Liver (tissue), 9 donors: ENCODE measurements around the gene KCNA1. TPM values are rescaled to one million over a fixed set of nuclear protein-coding genes. Genes with fewer than 3 reads are reported as not detected.

Experiments used
- DNase-seq: peaks from one replicate; pipeline ENCODE4 v3.0.0-alpha.2; 2017; ENCODE audit warnings: low spot score
- H3K27ac ChIP-seq, 2 donors: one replicate each; pipeline ENCODE4 v1.7.0; 2013; ENCODE audit warnings: inconsistent platforms in 2 of 2, low read length in 2 of 2, control low read depth in 1 of 2, low read depth in 1 of 2, mild to moderate bottlenecking in 1 of 2
- H3K27me3 ChIP-seq, 4 donors: one replicate each; pipeline versions ENCODE4 v1.6.1 to v1.7.0; 2013; ENCODE audit warnings: low read length in 3 of 4, inconsistent platforms in 1 of 4, mild to moderate bottlenecking in 1 of 4, moderate library complexity in 1 of 4; ENCODE audit not compliant: control insufficient read depth in 4 of 4, insufficient read depth in 4 of 4
- H3K36me3 ChIP-seq, 4 donors: one replicate each; pipeline versions ENCODE4 v1.6.1 to v1.7.0; 2013; ENCODE audit warnings: low read length in 3 of 4, mild to moderate bottlenecking in 3 of 4, low read depth in 1 of 4, moderate library complexity in 1 of 4; ENCODE audit not compliant: control insufficient read depth in 4 of 4, insufficient read depth in 3 of 4
- H3K4me1 ChIP-seq, 4 donors: one replicate each; pipeline versions ENCODE4 v1.6.1 to v1.7.0; 2013; ENCODE audit warnings: low read length in 3 of 4, mild to moderate bottlenecking in 3 of 4, moderate library complexity in 1 of 4; ENCODE audit not compliant: control insufficient read depth in 4 of 4, insufficient read depth in 4 of 4
- H3K4me3 ChIP-seq, 3 donors: one replicate each; pipeline versions ENCODE4 v1.6.1 to v1.7.0; 2013; ENCODE audit warnings: low read length in 3 of 3, control low read depth in 1 of 3, low read depth in 1 of 3, mild to moderate bottlenecking in 1 of 3
- H3K9ac ChIP-seq, 2 donors: one replicate each; pipeline ENCODE4 v1.7.0; 2013; ENCODE audit warnings: low read length in 2 of 2, mild to moderate bottlenecking in 2 of 2, moderate library complexity in 2 of 2, control low read depth in 1 of 2, low read depth in 1 of 2
- H3K9me3 ChIP-seq, 4 donors: one replicate each; pipeline versions ENCODE4 v1.6.1 to v1.7.0; 2013; ENCODE audit warnings: low read length in 3 of 4; ENCODE audit not compliant: control insufficient read depth in 4 of 4
- EGR1 ChIP-seq, 2 donors: IDR thresholded peaks; 2 replicates each; pipeline ENCODE4 v1.6.1; 2016 to 2018; ENCODE audit warnings: antibody characterized with exemption in 2 of 2, low read depth in 2 of 2
- FOXA1 ChIP-seq: IDR thresholded peaks from 2 replicates; pipeline ENCODE4 v1.6.1; 2016; ENCODE audit warnings: antibody characterized with exemption
- FOXA2 ChIP-seq: IDR thresholded peaks from 2 replicates; pipeline ENCODE4 v1.6.1; 2016; ENCODE audit warnings: antibody characterized with exemption
- GABPA ChIP-seq, 2 donors: IDR thresholded peaks in 1 of 2; conservative IDR thresholded peaks in 1 of 2; 2 replicates each; pipeline ENCODE4 v1.6.1; 2016; ENCODE audit warnings: antibody characterized with exemption in 2 of 2, mild to moderate bottlenecking in 1 of 2, moderate library complexity in 1 of 2
- HNF4A ChIP-seq, 2 donors: conservative IDR thresholded peaks; 2 replicates each; pipeline ENCODE4 v1.6.1; 2016; ENCODE audit warnings: antibody characterized with exemption in 2 of 2, mild to moderate bottlenecking in 2 of 2
- HNF4G ChIP-seq: IDR thresholded peaks from 2 replicates; pipeline ENCODE4 v1.6.1; 2016; ENCODE audit warnings: antibody characterized with exemption
- JUND ChIP-seq, 2 donors: IDR thresholded peaks; 2 replicates each; pipeline ENCODE4 v1.6.1; 2016; ENCODE audit warnings: antibody characterized with exemption in 2 of 2
- NR2F2 ChIP-seq: IDR thresholded peaks from 2 replicates; pipeline ENCODE4 v1.6.1; 2016; ENCODE audit warnings: antibody characterized with exemption
- RAD21 ChIP-seq, 2 donors: IDR thresholded peaks; 2 replicates each; pipeline ENCODE4 v1.6.1; 2016; ENCODE audit warnings: antibody characterized with exemption in 2 of 2, mild to moderate bottlenecking in 2 of 2
- TAF1 ChIP-seq: conservative IDR thresholded peaks from 2 replicates; pipeline ENCODE4 v1.6.1; 2016; ENCODE audit warnings: antibody characterized with exemption, mild to moderate bottlenecking
- YY1 ChIP-seq: IDR thresholded peaks from 2 replicates; pipeline ENCODE4 v1.6.1; 2016; ENCODE audit warnings: antibody characterized with exemption, mild to moderate bottlenecking
- WGBS: extraction: QIAGEN DNeasy Blood & Tissue Kit; methylation state at CpG from one replicate; pipeline ENCODE4 v1.1.7; 2013; 5-methylcytosine and 5-hydroxymethylcytosine counted together
- polyA plus RNA-seq, 2 donors: library from polyadenylated mRNA; stranded (reverse) in 1 of 2; unstranded in 1 of 2; fragments of 200-250 nt in 1 of 2; fragments of >200 nt in 1 of 2; fragmentation: Nextera tagmentation in 1 of 2; extraction: Ambion mirVana in 1 of 2; gene quantifications; one replicate each; pipeline versions ENCODE4 v1.2.1 to v1.2.3, GENCODE V29; 2013 to 2015
- total RNA-seq, 2 donors: library from RNA; depleted of rRNA; stranded (reverse); fragments of >200 nt; gene quantifications; one replicate each; pipeline ENCODE4 v1.2.3, GENCODE V29; 2014
- TF ChIP-seq, protein P1 (sequence below): fragments of 150-350 bp; IDR thresholded peaks from 2 replicates; pipeline ENCODE4 v1.5.1; 2017; ENCODE audit warnings: improper control_type of control experiment, low read depth, low read length; ENCODE audit not compliant: missing input control
- TF ChIP-seq, protein P2 (sequence below): IDR thresholded peaks from 2 replicates; pipeline ENCODE4 v1.6.1; 2016; ENCODE audit warnings: antibody characterized with exemption
- TF ChIP-seq, protein P3 (sequence below): IDR thresholded peaks from 2 replicates; pipeline ENCODE4 v1.6.1; 2016; ENCODE audit warnings: antibody characterized with exemption
- TF ChIP-seq, protein P4 (sequence below): IDR thresholded peaks from 2 replicates; pipeline ENCODE4 v1.6.1; 2016; ENCODE audit warnings: antibody characterized with exemption
- donor health status: healthy.
- donor health status: healthy.
- donor health status: healthy.
- donor health status: healthy.
- donor health status: healthy.

The KCNA1 gene
- total and polyA plus RNA-seq, 4 donors = not detected

DNA sequence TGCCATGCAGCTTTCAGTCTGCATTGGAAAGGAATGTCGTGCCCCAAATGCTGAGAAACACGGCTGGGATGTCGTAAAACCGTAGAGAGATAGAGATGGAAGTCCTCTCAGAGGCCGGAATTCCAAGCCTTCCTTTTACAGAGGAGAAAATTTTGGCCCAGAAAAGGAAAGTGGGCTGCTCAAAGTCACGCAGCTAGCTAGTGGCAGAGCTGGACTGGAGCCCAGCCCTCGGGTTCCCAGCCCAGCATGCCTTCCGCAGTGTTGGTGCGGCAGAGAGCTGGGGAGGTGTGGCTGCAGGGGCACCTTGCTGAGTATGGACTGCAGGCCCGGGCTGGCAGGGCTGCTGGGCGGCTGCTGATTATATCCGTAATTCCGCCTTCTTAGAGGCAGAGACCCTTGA, 50.3 kb downstream of the KCNA1 start (continued):
- TF ChIP-seq YY1 (no peak), HNF4G (no peak), JUND (IDR thresholded peaks at IDR 0.05) (no peak), HNF4A (conservative IDR thresholded peaks at IDR 0.05) (no peak), FOXA2 (no peak)

DNA sequence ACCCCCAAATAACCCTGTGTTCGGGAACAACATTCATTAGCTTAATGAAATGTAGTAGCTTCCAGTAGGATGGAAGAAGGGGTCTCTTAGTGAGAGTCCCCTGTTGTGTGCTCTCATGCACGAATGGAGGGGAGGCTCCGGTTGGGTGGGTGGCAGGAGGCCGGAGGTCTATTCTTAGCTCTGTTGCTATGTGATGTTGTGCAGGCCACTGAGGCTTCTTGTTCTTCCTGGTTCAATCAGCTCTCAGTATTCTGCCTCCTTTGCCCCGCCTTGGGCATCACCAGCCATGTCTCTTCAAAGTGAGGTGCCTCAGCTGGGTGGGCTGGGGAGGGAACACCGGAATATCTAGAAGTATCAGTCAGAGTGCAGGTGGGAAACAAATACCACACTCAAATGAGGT, 50.8 kb downstream of the KCNA1 start:
- H3K4me1 ChIP-seq = no peaks in the 10 kb centered on the region
- H3K4me3 ChIP-seq = no peak overlapping the region
- H3K27me3 ChIP-seq = peaks cover 0 to 24% (median 3%) of the 10 kb centered on the region in 4 donors
- no peaks in the 10 kb centered on the region for H3K36me3 ChIP-seq
- no peak for DNase-seq
- WGBS = 76% methylated on average over 6 of the region's 6 CpGs
- H3K9me3 ChIP-seq = no peaks in the 10 kb centered on the region
- TF ChIP-seq EGR1 (IDR thresholded peaks at IDR 0.05; ENCODE audit: low read depth in 2 of 2) (no peak), GABPA (IDR thresholded peaks at IDR 0.05 in 1 of 2, conservative IDR thresholded peaks at IDR 0.05 in 1 of 2) (no peak), HNF4A (conservative IDR thresholded peaks at IDR 0.05) (no peak)
- TF ChIP-seq, protein P1, sequence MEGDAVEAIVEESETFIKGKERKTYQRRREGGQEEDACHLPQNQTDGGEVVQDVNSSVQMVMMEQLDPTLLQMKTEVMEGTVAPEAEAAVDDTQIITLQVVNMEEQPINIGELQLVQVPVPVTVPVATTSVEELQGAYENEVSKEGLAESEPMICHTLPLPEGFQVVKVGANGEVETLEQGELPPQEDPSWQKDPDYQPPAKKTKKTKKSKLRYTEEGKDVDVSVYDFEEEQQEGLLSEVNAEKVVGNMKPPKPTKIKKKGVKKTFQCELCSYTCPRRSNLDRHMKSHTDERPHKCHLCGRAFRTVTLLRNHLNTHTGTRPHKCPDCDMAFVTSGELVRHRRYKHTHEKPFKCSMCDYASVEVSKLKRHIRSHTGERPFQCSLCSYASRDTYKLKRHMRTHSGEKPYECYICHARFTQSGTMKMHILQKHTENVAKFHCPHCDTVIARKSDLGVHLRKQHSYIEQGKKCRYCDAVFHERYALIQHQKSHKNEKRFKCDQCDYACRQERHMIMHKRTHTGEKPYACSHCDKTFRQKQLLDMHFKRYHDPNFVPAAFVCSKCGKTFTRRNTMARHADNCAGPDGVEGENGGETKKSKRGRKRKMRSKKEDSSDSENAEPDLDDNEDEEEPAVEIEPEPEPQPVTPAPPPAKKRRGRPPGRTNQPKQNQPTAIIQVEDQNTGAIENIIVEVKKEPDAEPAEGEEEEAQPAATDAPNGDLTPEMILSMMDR = no peak
- TF ChIP-seq, protein P2, sequence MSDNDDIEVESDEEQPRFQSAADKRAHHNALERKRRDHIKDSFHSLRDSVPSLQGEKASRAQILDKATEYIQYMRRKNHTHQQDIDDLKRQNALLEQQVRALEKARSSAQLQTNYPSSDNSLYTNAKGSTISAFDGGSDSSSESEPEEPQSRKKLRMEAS = no peak
- TF ChIP-seq, protein P3, sequence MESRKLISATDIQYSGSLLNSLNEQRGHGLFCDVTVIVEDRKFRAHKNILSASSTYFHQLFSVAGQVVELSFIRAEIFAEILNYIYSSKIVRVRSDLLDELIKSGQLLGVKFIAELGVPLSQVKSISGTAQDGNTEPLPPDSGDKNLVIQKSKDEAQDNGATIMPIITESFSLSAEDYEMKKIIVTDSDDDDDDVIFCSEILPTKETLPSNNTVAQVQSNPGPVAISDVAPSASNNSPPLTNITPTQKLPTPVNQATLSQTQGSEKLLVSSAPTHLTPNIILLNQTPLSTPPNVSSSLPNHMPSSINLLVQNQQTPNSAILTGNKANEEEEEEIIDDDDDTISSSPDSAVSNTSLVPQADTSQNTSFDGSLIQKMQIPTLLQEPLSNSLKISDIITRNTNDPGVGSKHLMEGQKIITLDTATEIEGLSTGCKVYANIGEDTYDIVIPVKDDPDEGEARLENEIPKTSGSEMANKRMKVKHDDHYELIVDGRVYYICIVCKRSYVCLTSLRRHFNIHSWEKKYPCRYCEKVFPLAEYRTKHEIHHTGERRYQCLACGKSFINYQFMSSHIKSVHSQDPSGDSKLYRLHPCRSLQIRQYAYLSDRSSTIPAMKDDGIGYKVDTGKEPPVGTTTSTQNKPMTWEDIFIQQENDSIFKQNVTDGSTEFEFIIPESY = no peak
- H3K9ac ChIP-seq = no peak overlapping the region
- H3K27ac ChIP-seq = no peak overlapping the region

DNA sequence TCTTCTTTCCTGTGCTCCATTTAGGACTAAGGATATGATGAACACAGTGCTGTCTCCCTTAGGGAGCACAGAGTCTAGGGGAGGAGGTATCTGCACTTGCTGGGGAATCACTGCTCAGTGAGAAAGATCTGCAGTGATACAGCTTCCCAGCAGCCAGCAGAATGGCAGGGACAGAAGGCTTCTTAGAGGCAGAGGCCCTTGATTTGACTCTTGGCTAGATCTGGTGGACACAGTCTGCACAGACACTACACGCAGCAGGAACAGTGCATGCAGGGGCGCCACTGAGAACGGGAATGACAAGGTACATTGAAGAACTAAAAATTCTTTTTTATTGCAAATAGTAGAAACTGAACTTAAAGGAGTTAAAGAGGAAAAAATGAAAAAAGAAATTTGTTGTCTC, 51.6 kb downstream of the KCNA1 start:
- H3K27ac ChIP-seq = no peak overlapping the region
- 73% methylated on average over 3 of the region's 3 CpGs for WGBS
- no peak overlapping the region for H3K9ac ChIP-seq
- no peaks in the 10 kb centered on the region for H3K9me3 ChIP-seq
- H3K27me3 ChIP-seq = peaks cover 0 to 26% (median 4%) of the 10 kb centered on the region in 4 donors
- no peaks in the 10 kb centered on the region for H3K36me3 ChIP-seq
- no peak for DNase-seq
- TF ChIP-seq HNF4A (conservative IDR thresholded peaks at IDR 0.05) (no peak), FOXA1 (no peak), TAF1 (no peak), RAD21 (IDR thresholded peaks at IDR 0.05) (no peak), NR2F2 (no peak)
- TF ChIP-seq, protein P2 = no peak
- TF ChIP-seq, protein P4, sequence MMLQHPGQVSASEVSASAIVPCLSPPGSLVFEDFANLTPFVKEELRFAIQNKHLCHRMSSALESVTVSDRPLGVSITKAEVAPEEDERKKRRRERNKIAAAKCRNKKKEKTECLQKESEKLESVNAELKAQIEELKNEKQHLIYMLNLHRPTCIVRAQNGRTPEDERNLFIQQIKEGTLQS = no peak
- TF ChIP-seq, protein P1 = no peak
- H3K4me3 ChIP-seq = no peak overlapping the region
- H3K4me1 ChIP-seq = no peaks in the 10 kb centered on the region
